Measurements from ENCODE around the gene ACOT12. TPM values are rescaled to one million over a fixed set of nuclear protein-coding genes. Genes with fewer than 3 reads are reported as not detected.

The ACOT12 gene
- total RNA-seq, 6 experiments from 2014 or later: 50.5 to 115 (median 67.5) TPM

DNA sequence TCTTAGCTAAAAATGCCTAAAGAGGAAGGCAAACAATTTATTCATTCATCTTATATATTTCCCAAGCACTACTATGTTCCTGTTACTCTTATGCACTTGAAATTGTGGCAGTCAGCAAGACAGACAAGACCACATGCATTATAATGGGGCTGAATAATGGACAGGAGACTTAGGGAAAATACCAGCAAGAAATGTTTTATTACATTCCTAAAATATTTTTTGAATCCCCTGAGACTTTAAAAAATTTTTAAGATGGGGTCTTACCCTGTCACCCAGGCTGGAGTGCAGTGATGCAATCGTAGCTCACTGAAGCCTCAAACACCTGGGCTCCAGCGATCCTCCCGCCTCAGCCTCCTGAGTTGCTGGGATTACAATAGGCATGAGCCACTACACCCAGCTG, 79.4 kb downstream of the ACOT12 start:
- no peaks in the 10 kb centered on the region for H3K27me3 ChIP-seq
- H3K4me1 ChIP-seq: peaks cover 0 to 18% (median 2%) of the 10 kb centered on the region in 4 donors
- intact Hi-C loops (cut with DNase I): no loop called here
- ATAC-seq: no peak
- no peak overlapping the region for H3K27ac ChIP-seq
- TF ChIP-seq, protein P1, sequence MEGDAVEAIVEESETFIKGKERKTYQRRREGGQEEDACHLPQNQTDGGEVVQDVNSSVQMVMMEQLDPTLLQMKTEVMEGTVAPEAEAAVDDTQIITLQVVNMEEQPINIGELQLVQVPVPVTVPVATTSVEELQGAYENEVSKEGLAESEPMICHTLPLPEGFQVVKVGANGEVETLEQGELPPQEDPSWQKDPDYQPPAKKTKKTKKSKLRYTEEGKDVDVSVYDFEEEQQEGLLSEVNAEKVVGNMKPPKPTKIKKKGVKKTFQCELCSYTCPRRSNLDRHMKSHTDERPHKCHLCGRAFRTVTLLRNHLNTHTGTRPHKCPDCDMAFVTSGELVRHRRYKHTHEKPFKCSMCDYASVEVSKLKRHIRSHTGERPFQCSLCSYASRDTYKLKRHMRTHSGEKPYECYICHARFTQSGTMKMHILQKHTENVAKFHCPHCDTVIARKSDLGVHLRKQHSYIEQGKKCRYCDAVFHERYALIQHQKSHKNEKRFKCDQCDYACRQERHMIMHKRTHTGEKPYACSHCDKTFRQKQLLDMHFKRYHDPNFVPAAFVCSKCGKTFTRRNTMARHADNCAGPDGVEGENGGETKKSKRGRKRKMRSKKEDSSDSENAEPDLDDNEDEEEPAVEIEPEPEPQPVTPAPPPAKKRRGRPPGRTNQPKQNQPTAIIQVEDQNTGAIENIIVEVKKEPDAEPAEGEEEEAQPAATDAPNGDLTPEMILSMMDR (IDR thresholded peaks at IDR 0.05): no peak
- no peak for TF ChIP-seq POLR2A (IDR thresholded peaks at IDR 0.05)
- DNase-seq: no peak
- WGBS (ENCODE audit: insufficient coverage, low coverage, low lambda C conversion rate, missing lambda C conversion rate): 96% methylated on average over 3 of the region's 3 CpGs
- no peaks in the 10 kb centered on the region for H3K9me3 ChIP-seq
- H3K4me3 ChIP-seq: no peak overlapping the region
- H3K36me3 ChIP-seq: peaks cover 0 to 7% (median 0%) of the 10 kb centered on the region in 4 donors

DNA sequence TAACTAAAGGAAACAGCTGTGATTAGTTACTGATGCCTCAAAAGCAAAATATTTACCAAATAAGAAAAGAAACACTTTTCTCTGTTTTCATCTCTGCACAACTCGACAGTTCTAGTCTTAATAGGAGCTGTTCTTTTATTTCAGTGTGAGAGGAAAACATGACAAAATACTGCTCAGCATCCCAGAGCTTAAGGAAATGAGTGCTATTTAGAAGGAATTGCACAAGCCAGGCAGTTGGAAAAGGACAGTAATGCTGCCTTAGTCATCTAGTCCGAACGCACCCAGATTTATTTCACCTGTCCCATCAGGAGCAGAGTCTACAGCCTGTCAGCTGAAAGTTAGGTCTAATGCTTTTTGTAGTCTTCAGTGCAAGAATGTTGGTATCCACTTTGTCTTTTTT, 80.2 kb downstream of the ACOT12 start:
- ATAC-seq: peak in 1 of 4 donors; percentile 9
- Histone ChIP-seq H3K27me3 (no peaks in the 10 kb centered on the region), H3K4me1 (peaks cover 0 to 18% (median 2%) of the 10 kb centered on the region in 4 donors), H3K36me3 (peaks cover 0 to 7% (median 2%) of the 10 kb centered on the region in 4 donors), H3K4me3 (no peak overlapping the region), H3K27ac (no peak overlapping the region), H3K9me3 (no peaks in the 10 kb centered on the region)
- no peak for DNase-seq
- TF ChIP-seq, protein P1 (IDR thresholded peaks at IDR 0.05): no peak
- no peak for TF ChIP-seq POLR2A (IDR thresholded peaks at IDR 0.05)
- intact Hi-C loops (cut with DNase I): no loop called here
- 100% methylated on average over 2 of the region's 3 CpGs for WGBS (ENCODE audit: insufficient coverage, low coverage, low lambda C conversion rate, missing lambda C conversion rate)

- Histone ChIP-seq H3K27ac (no peak overlapping the region), H3K4me1 (peaks cover 0 to 18% (median 2%) of the 10 kb centered on the region in 4 donors), H3K9me3 (no peaks in the 10 kb centered on the region), H3K36me3 (peaks cover 0 to 7% (median 2%) of the 10 kb centered on the region in 4 donors), H3K27me3 (no peaks in the 10 kb centered on the region), H3K4me3 (no peak overlapping the region)
- TF ChIP-seq, protein P1 (IDR thresholded peaks at IDR 0.05): no peak
- no peak for TF ChIP-seq POLR2A (IDR thresholded peaks at IDR 0.05)
- intact Hi-C loops (cut with DNase I): no loop called here
- no peak for DNase-seq
- ATAC-seq: no peak
These were observed 80.7 kb downstream of the ACOT12 start for GRCh38 chr5:81313278-81313677.

DNA sequence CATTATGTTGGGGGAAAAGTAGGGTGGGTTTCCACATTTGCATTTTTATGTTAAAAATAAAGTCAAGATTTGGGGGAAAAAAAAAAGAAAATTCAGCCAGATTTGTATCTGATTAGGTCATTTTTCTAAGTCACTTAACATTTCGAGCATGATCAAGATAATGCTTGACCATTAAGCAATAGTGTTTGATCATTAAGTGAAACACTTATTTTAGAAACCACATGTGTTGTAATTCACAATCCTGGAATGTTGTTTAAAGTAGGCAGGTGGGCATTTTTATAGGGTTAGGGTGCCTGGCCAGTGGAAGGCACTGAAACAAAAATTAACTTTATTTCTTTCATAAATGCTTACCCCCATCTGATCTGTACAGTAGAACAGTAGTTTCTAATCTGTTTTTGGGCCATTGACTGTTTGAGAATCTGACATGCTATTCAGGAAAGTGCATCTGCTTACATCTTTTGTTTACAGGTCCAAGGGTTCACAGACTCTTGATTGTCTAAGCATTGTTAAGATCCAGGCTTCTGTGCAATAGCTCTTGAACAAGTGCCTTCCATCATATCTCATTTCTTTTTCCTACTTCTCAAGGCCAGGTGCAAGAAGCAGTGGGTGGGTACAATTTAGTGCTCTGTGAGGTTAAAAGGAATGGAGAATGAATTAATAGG, 83.4 kb downstream of the ACOT12 start:
- ATAC-seq (peak; percentile 72 to 81 (median 76)), DNase-seq (no peak)
- H3K36me3 ChIP-seq: peaks cover 0 to 7% (median 2%) of the 10 kb centered on the region in 4 donors
- no peak overlapping the region for H3K4me3 ChIP-seq
- intact Hi-C loops (cut with DNase I): no loop called here
- H3K27ac ChIP-seq: peak overlapping the region; percentile 13 to 77 (median 47)
- no peaks in the 10 kb centered on the region for H3K9me3 ChIP-seq
- no peaks in the 10 kb centered on the region for H3K27me3 ChIP-seq
- H3K4me1 ChIP-seq: peaks cover 0 to 18% (median 2%) of the 10 kb centered on the region in 4 donors
- TF ChIP-seq, protein P1 (IDR thresholded peaks at IDR 0.05): no peak
- no peak for TF ChIP-seq POLR2A (IDR thresholded peaks at IDR 0.05)
- 19% methylated on average over 1 of the region's 1 CpG for WGBS (ENCODE audit: insufficient coverage, low coverage, low lambda C conversion rate, missing lambda C conversion rate)

All from right lobe of liver (tissue), 6 donors.